Large intestine (tissue), 3 donors: ENCODE results near the gene PLA2G7. TPM values are rescaled to one million over a fixed set of nuclear protein-coding genes. Genes with fewer than 3 reads are reported as not detected.
A peak's percentile ranks its signal among the peaks of the same experiment; 100 is the strongest.
"Not testable (repeated sequence)": the region's sequence is repeated elsewhere in the genome, so short reads cannot be mapped to it uniquely, and the experiment has no call there.

ENCODE experiments used
- DNase-seq, 2 donors: peaks; one replicate each; pipeline versions ENCODE4 v3.0.0 to v3.0.0-alpha.2; 2013
- H3K27ac ChIP-seq: one replicate; pipeline ENCODE4 v1.5.1; 2013; ENCODE audit warnings: low read length
- H3K27me3 ChIP-seq: 2 replicates; pipeline ENCODE4 v1.6.1; 2013; ENCODE audit warnings: low read length; ENCODE audit not compliant: control insufficient read depth, insufficient read depth
- H3K36me3 ChIP-seq: 2 replicates; pipeline ENCODE4 v1.6.1; 2013; ENCODE audit warnings: low read length; ENCODE audit not compliant: control insufficient read depth, insufficient read depth
- H3K4me1 ChIP-seq: one replicate; pipeline ENCODE4 v1.6.1; 2013; ENCODE audit warnings: low read length; ENCODE audit not compliant: control insufficient read depth, insufficient read depth
- H3K4me3 ChIP-seq: one replicate; pipeline ENCODE4 v1.5.1; 2013; ENCODE audit warnings: low read length
- H3K9me3 ChIP-seq: one replicate; pipeline ENCODE4 v1.6.1; 2013; ENCODE audit warnings: mild to moderate bottlenecking, low read depth, low read length, moderate library complexity; ENCODE audit not compliant: control insufficient read depth
- WGBS: methylation state at CpG from one replicate; pipeline ENCODE4 v1.1.5; 2013; ENCODE audit warnings: low lambda C conversion rate; ENCODE audit not compliant: insufficient coverage; 5-methylcytosine and 5-hydroxymethylcytosine counted together
- polyA plus RNA-seq: library from polyadenylated mRNA; unstranded; fragments of 120-200 nt; gene quantifications from one replicate; pipeline ENCODE4 v1.2.1, GENCODE V29; 2013

Gene PLA2G7
- polyA plus RNA-seq, 1 donor = 1.1 TPM

GRCh38 chr6:46748940-46749503, 13.8 kb upstream of the PLA2G7 start:
- no peak for DNase-seq
- no peak overlapping the region for H3K27ac ChIP-seq
- no peaks in the 10 kb centered on the region for H3K36me3 ChIP-seq
- no CpG with 5 or more reads among the region's 5 CpGs for WGBS
- H3K27me3 ChIP-seq = no peaks in the 10 kb centered on the region
- no peaks in the 10 kb centered on the region for H3K4me1 ChIP-seq
- H3K4me3 ChIP-seq = no peak overlapping the region
- no peaks in the 10 kb centered on the region for H3K9me3 ChIP-seq

DNA sequence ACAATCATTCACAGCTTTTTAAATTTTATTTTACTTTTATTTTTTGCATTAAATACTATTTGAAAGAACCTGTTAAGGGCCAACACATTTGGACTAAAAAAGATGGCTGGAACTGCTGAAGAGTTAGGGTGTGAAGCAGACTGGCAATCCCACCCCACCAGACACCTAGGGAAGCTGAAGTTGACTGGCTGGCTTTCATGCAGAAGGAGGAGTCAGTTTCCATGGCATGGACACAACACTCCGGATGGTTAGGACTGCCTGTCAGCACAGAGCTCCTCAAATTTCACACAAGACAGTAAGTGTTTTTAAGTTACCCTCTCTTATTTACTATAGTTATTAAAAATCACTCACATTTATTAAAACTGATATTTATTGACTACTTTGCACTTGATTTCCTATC, 11.5 kb upstream of the PLA2G7 start, which contains the start of gene ANKRD66:
ANKRD66 (plus strand) TSS at position 238 of the 400 bp plus-strand sequence. CDS start 5,016 bp downstream, outside the sequence.
- Histone ChIP-seq H3K4me3 (no peak within 1 kb of the TSS), H3K27ac (no peak within 1 kb of the TSS), H3K9me3 (no peaks in the 10 kb centered on the region), H3K4me1 (no peaks in the 10 kb centered on the region), H3K27me3 (no peaks in the 10 kb centered on the region), H3K36me3 (no peaks in the 10 kb centered on the region)
- DNase-seq = no peak
- no CpG with 5 or more reads among the region's 1 CpG for WGBS

GRCh38 chr6:46745973-46746372, 10.8 kb upstream of the PLA2G7 start:
- Histone ChIP-seq H3K9me3 (no peaks in the 10 kb centered on the region), H3K27me3 (no peaks in the 10 kb centered on the region), H3K27ac (no peak overlapping the region), H3K4me3 (no peak overlapping the region), H3K4me1 (no peaks in the 10 kb centered on the region), H3K36me3 (no peaks in the 10 kb centered on the region)
- WGBS = 92% methylated on average over 2 of the region's 2 CpGs
- DNase-seq = no peak

DNA sequence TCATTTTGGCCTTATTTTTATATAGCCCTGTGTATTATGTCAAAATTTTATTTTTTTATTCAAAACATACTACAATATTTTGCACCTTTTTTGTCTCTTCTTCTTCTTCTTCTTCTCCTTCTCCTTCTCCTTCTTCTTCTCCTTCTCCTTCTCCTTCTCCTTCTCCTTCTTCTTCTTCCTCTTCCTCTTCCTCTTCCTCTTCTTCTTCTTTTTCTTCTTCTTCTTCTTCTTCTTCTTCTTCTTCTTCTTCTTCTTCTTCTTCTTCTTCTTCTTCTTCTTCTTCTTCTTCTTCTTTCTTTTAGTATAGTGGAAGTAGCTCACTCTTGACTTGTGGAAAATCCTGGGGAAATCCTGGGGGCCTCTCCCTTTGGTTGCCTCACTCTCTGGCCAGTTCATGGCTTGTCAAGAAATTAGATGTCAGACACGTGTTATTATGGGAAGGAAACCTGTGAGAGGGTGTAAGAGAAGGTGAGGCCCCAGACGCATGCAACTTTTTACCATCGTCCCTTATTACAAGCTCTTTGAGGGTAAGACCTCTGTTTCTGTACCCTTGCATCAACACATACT, 9.1 kb upstream of the PLA2G7 start:
- H3K27ac ChIP-seq, DNase-seq, H3K9me3 ChIP-seq, H3K4me1 ChIP-seq, H3K36me3 ChIP-seq, H3K4me3 ChIP-seq, H3K27me3 ChIP-seq: not testable (repeated sequence)
- 100% methylated on average over 1 of the region's 3 CpGs for WGBS

GRCh38 chr6:46743425-46744158, 8.4 kb upstream of the PLA2G7 start:
- no peaks in the 10 kb centered on the region for H3K27me3 ChIP-seq
- WGBS = no CpG with 5 or more reads among the region's 1 CpG
- no peaks in the 10 kb centered on the region for H3K36me3 ChIP-seq
- H3K4me1 ChIP-seq = no peaks in the 10 kb centered on the region
- no peak overlapping the region for H3K4me3 ChIP-seq
- peak in 1 of 2 donors; percentile 9 for DNase-seq
- H3K9me3 ChIP-seq = no peaks in the 10 kb centered on the region
- no peak overlapping the region for H3K27ac ChIP-seq

DNA sequence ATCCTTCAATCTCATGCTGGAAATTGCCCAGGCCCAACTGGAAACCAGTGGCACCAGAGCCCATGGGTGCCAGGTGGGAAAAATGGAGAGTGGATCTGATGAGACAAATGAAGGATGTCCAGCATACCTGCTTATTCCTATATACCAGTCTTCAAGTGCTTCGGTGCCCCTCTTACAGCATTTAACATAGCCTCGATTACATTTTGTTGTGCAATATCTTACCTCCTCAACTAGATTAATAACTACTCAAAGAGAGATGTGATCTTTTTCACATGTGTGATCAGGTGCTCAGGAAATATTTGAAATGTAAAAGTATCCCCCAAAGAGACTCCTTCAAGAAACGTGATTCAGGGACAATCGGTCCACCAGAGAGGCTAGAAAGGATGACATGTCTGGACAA, 6.7 kb upstream of the PLA2G7 start:
- Histone ChIP-seq H3K27me3 (no peaks in the 10 kb centered on the region), H3K4me1 (no peaks in the 10 kb centered on the region), H3K9me3 (no peaks in the 10 kb centered on the region), H3K36me3 (no peaks in the 10 kb centered on the region), H3K27ac (no peak overlapping the region), H3K4me3 (no peak overlapping the region)
- DNase-seq = no peak
- 100% methylated on average over 1 of the region's 4 CpGs for WGBS

GRCh38 chr6:46741482-46741881, 6.3 kb upstream of the PLA2G7 start:
- no peak for DNase-seq
- no peak overlapping the region for H3K4me3 ChIP-seq

GRCh38 chr6:46736906-46737305, 1.7 kb upstream of the PLA2G7 start:
- H3K9me3 ChIP-seq = no peaks in the 10 kb centered on the region
- no peak overlapping the region for H3K4me3 ChIP-seq
- no peaks in the 10 kb centered on the region for H3K36me3 ChIP-seq
- no peak for DNase-seq
- H3K4me1 ChIP-seq = peaks cover 4% of the 10 kb centered on the region
- H3K27ac ChIP-seq = no peak overlapping the region
- H3K27me3 ChIP-seq = peaks cover 16% of the 10 kb centered on the region

More at GRCh38 chr6:46741482-46741881, 6.3 kb upstream of the PLA2G7 start:
- Histone ChIP-seq H3K4me1 (no peaks in the 10 kb centered on the region), H3K9me3 (no peaks in the 10 kb centered on the region), H3K36me3 (no peaks in the 10 kb centered on the region), H3K27ac (no peak overlapping the region), H3K27me3 (peaks cover 2% of the 10 kb centered on the region)
- no CpG with 5 or more reads among the region's 2 CpGs for WGBS

DNA sequence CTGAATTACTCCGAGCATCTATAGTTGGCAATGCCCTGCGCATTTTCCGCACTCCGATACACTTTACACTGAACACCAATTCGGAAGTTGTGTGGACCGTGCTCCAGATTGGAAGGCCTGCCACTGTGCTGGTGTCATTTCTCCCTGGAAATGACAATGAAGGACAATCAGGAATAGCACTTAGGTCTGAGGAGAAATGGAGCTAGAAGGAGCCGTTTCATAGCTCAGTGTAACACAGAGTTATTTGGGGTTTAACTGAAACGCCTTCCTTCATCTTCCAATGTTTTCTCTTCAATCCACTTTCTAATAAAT, 501 bp upstream of the PLA2G7 start:
- DNase-seq = no peak
- peak overlapping the region; percentile 39 for H3K4me3 ChIP-seq
- no peak overlapping the region for H3K27ac ChIP-seq
- 30% methylated on average over 2 of the region's 8 CpGs for WGBS
- H3K27me3 ChIP-seq = peaks cover 16% of the 10 kb centered on the region
- no peaks in the 10 kb centered on the region for H3K36me3 ChIP-seq
- no peaks in the 10 kb centered on the region for H3K9me3 ChIP-seq
- peaks cover 4% of the 10 kb centered on the region for H3K4me1 ChIP-seq

DNA sequence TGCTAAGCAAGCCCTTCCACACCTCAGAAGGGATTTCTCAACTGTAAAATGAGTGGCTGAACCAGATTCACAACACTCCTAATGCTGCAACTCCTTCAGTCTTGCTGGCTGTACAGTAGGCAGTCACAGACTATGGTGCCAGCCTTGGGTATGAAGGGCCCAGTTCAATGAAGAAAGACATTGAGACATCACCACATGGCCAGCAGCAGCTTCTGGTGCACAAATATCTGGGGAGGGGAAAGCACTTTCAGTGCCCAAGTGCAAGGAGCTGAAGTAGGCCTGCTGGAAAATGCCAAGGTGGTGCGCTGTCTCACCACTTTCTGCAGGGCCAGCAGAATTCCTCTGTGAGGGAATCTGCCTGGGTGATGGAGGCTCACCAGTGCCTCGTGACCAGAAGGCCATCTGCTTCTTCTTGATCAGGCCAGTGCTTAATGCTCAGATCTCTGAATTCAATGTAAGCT, 1.8 kb downstream of the PLA2G7 start:
- Histone ChIP-seq H3K27me3 (peaks cover 16% of the 10 kb centered on the region), H3K4me3 (no peak overlapping the region), H3K9me3 (no peaks in the 10 kb centered on the region), H3K27ac (no peak overlapping the region), H3K4me1 (peaks cover 4% of the 10 kb centered on the region), H3K36me3 (no peaks in the 10 kb centered on the region)
- no CpG with 5 or more reads among the region's 2 CpGs for WGBS
- no peak for DNase-seq
